Measurements from ENCODE around the gene FAM163B. TPM values are rescaled to one million over a fixed set of nuclear protein-coding genes. Genes with fewer than 3 reads are reported as not detected.

The FAM163B gene
- total RNA-seq, 1 experiment from 2014 or later = not detected

DNA sequence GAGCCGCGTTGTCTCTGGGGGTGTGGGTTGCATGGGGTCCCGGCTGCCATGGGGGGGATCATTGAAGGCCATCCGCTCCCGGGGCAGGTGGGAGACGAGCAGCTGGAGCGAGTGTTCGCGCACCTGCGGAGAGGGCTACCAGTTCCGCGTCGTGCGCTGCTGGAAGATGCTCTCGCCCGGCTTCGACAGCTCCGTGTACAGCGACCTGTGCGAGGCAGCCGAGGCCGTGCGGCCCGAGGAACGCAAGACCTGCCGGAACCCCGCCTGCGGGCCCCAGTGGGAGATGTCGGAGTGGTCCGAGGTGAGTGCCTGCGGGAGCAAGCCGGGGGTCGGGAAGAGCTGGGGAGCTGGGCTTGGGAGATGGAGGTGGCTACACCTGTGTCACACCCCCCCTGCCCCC is 41.0 kb downstream of the FAM163B start:
- peaks cover 9% of the 10 kb centered on the region for H3K27me3 Mint-ChIP-seq (ENCODE audit: insufficient read depth, unreplicated experiment)

GRCh38 chr9:133566817-133567216 is 42.4 kb downstream of the FAM163B start:
- peaks cover 7% of the 10 kb centered on the region for H3K4me1 Mint-ChIP-seq (ENCODE audit: low read depth, unreplicated experiment)
- no peaks in the 10 kb centered on the region for H3K36me3 Mint-ChIP-seq (ENCODE audit: insufficient read depth, unreplicated experiment)

More for the DNA sequence above, 41.0 kb downstream of the FAM163B start:
- no peak overlapping the region for H3K4me3 ChIP-seq (ENCODE audit: low read depth, low read length)
- no peak for DNase-seq
- no peaks in the 10 kb centered on the region for H3K9me3 ChIP-seq
- Mint-ChIP-seq H3K4me3 (ENCODE audit: unreplicated experiment) (no peak overlapping the region), H3K9me3 (ENCODE audit: unreplicated experiment) (no peaks in the 10 kb centered on the region), H3K27ac (ENCODE audit: unreplicated experiment) (no peak overlapping the region), H3K36me3 (ENCODE audit: insufficient read depth, unreplicated experiment) (no peaks in the 10 kb centered on the region), H3K4me1 (ENCODE audit: low read depth, unreplicated experiment) (peaks cover 7% of the 10 kb centered on the region)
- H3K27me3 ChIP-seq (replicated peaks; ENCODE audit: control insufficient read depth, insufficient read depth, low read length) = no peaks in the 10 kb centered on the region
- no TSS peak for BruUV-seq (replicated peaks)
- no peaks in the 10 kb centered on the region for H3K36me3 ChIP-seq (ENCODE audit: control insufficient read depth, insufficient read depth, low read length)
- ChIA-PET CTCF (no interaction called here), POLR2A (no interaction called here)
- intact Hi-C loops (cut with micrococcal nuclease; ENCODE audit: unreplicated experiment) = no loop called here
- TF ChIP-seq, protein P1, sequence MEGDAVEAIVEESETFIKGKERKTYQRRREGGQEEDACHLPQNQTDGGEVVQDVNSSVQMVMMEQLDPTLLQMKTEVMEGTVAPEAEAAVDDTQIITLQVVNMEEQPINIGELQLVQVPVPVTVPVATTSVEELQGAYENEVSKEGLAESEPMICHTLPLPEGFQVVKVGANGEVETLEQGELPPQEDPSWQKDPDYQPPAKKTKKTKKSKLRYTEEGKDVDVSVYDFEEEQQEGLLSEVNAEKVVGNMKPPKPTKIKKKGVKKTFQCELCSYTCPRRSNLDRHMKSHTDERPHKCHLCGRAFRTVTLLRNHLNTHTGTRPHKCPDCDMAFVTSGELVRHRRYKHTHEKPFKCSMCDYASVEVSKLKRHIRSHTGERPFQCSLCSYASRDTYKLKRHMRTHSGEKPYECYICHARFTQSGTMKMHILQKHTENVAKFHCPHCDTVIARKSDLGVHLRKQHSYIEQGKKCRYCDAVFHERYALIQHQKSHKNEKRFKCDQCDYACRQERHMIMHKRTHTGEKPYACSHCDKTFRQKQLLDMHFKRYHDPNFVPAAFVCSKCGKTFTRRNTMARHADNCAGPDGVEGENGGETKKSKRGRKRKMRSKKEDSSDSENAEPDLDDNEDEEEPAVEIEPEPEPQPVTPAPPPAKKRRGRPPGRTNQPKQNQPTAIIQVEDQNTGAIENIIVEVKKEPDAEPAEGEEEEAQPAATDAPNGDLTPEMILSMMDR (IDR thresholded peaks at IDR 0.05; ENCODE audit: insufficient read depth in 1 of 2, low read depth in 1 of 2, low read length in 1 of 2, severe bottlenecking in 1 of 2, unreplicated experiment in 1 of 2) = no peak
- H3K4me1 ChIP-seq = peaks cover 3% of the 10 kb centered on the region; the same call in 1 of the 2 replicates

GRCh38 chr9:133566382-133566781 is 42.8 kb downstream of the FAM163B start:
- Histone ChIP-seq H3K36me3 (ENCODE audit: control insufficient read depth, insufficient read depth, low read length) (no peaks in the 10 kb centered on the region), H3K27me3 (replicated peaks; ENCODE audit: control insufficient read depth, insufficient read depth, low read length) (no peaks in the 10 kb centered on the region), H3K4me1 (peaks cover 6% of the 10 kb centered on the region; the same call in 1 of the 2 replicates), H3K9me3 (no peaks in the 10 kb centered on the region), H3K4me3 (ENCODE audit: low read depth, low read length) (no peak overlapping the region)
- no peak overlapping the region for H3K4me3 Mint-ChIP-seq (ENCODE audit: unreplicated experiment)
- no peaks in the 10 kb centered on the region for H3K9me3 Mint-ChIP-seq (ENCODE audit: unreplicated experiment)
- peaks cover 7% of the 10 kb centered on the region for H3K4me1 Mint-ChIP-seq (ENCODE audit: low read depth, unreplicated experiment)
- H3K27ac Mint-ChIP-seq (ENCODE audit: unreplicated experiment) = no peak overlapping the region
- no TSS peak for BruUV-seq (replicated peaks)
- TF ChIP-seq, protein P1 (IDR thresholded peaks at IDR 0.05; ENCODE audit: insufficient read depth in 1 of 2, low read depth in 1 of 2, low read length in 1 of 2, severe bottlenecking in 1 of 2, unreplicated experiment in 1 of 2) = no peak
- ChIA-PET CTCF (no interaction called here), POLR2A (no interaction called here)
- H3K36me3 Mint-ChIP-seq (ENCODE audit: insufficient read depth, unreplicated experiment) = no peaks in the 10 kb centered on the region
- DNase-seq = no peak
- H3K27me3 Mint-ChIP-seq (ENCODE audit: insufficient read depth, unreplicated experiment) = peaks cover 5% of the 10 kb centered on the region
- intact Hi-C loops (cut with micrococcal nuclease; ENCODE audit: unreplicated experiment) = no loop called here

More at GRCh38 chr9:133566817-133567216, 42.4 kb downstream of the FAM163B start:
- no TSS peak for BruUV-seq (replicated peaks)
- TF ChIP-seq, protein P1 (IDR thresholded peaks at IDR 0.05; ENCODE audit: insufficient read depth in 1 of 2, low read depth in 1 of 2, low read length in 1 of 2, severe bottlenecking in 1 of 2, unreplicated experiment in 1 of 2) = no peak
- no peak overlapping the region for H3K4me3 ChIP-seq (ENCODE audit: low read depth, low read length)
- DNase-seq = no peak
- Mint-ChIP-seq H3K27me3 (ENCODE audit: insufficient read depth, unreplicated experiment) (peaks cover 5% of the 10 kb centered on the region), H3K4me3 (ENCODE audit: unreplicated experiment) (no peak overlapping the region), H3K9me3 (ENCODE audit: unreplicated experiment) (no peaks in the 10 kb centered on the region), H3K27ac (ENCODE audit: unreplicated experiment) (no peak overlapping the region)
- ChIA-PET CTCF (no interaction called here), POLR2A (no interaction called here)
- H3K4me1 ChIP-seq = peaks cover 6% of the 10 kb centered on the region; the same call in 1 of the 2 replicates
- no peaks in the 10 kb centered on the region for H3K9me3 ChIP-seq
- intact Hi-C loops (cut with micrococcal nuclease; ENCODE audit: unreplicated experiment) = no loop called here
- H3K27me3 ChIP-seq (replicated peaks; ENCODE audit: control insufficient read depth, insufficient read depth, low read length) = no peaks in the 10 kb centered on the region
- H3K36me3 ChIP-seq (ENCODE audit: control insufficient read depth, insufficient read depth, low read length) = no peaks in the 10 kb centered on the region
